ENCODE results near the gene SLC2A4.

The SLC2A4 gene

DNA sequence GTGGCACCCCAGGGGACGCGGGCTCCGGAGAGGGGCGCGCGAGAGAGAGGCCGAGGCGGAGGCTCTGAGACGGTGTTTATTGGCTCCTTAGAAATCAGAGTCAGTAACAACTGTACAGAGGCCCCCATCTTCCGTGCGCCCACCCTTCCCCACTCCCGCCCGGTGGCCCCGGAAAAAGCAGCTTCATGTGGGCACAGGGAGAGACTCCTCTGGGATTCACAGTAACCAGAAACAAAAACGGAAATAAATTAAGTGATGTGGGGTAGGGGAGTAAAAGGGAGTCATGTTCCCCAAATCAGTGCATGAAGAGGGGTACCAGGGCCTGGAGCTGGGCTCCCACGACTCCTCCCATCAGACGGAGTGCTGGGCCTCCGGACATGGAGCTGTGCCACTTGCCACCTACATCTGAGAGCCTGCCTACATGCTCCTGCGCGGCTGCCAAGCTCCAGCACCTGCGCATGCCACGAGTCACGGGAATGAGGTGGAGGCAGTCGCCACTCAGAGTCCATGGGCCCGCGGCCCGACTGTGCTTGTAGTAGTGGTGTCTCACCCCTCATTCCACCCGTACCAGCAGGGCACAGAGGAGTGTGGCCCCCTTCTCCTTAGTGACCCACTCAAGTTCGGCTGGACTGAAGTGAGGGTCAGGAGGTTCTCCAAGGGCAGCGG lies 34.2 kb downstream of the SLC2A4 start:
- TF ChIP-seq Cebpa-rat (IDR thresholded peaks at IDR 0.05), result no peak
- Histone ChIP-seq H3K4me3 (peak overlapping the region; percentile 75 to 95 (median 88)), H3K27ac (peak overlapping the region; percentile 82 to 91 (median 86)), H4K20me1 (peaks cover 37 to 44% (median 43%) of the 10 kb centered on the region in 11 experiments), H3K4me2 (peak overlapping the region; percentile 77 to 99 (median 93)), H3K36me3 (peaks cover 69 to 85% (median 75%) of the 10 kb centered on the region in 11 experiments), H3K9ac (peak overlapping the region; percentile 83 to 95 (median 87)), H3K4me1 (peaks cover 38 to 62% (median 52%) of the 10 kb centered on the region in 10 experiments), H3K27me3 (no peaks in the 10 kb centered on the region), H3K9me3 (replicated peaks in 1 of 11) (no peaks in the 10 kb centered on the region)

GRCh38 chr17:7317161-7317803 lies 35.8 kb downstream of the SLC2A4 start:
- H4K20me1 ChIP-seq, result peaks cover 21 to 33% (median 27%) of the 10 kb centered on the region in 11 experiments; a peak in 21 of 22 replicates
- H3K27me3 ChIP-seq, result no peaks in the 10 kb centered on the region
- peak overlapping the region in 2 of 11 experiments; percentile 2 to 21; a peak in 2 of 22 replicates for H3K27ac ChIP-seq
- peaks cover 69 to 85% (median 75%) of the 10 kb centered on the region in 11 experiments for H3K36me3 ChIP-seq
- H3K4me2 ChIP-seq, result peak overlapping the region in 3 of 11 experiments; percentile 7 to 25 (median 18); a peak in 4 of 22 replicates
- H3K9ac ChIP-seq, result peak overlapping the region in 3 of 11 experiments; percentile 9 to 34 (median 26); a peak in 3 of 22 replicates
- TF ChIP-seq Cebpa-rat (IDR thresholded peaks at IDR 0.05), result no peak
- no peaks in the 10 kb centered on the region for H3K9me3 ChIP-seq (replicated peaks in 1 of 11)
- no peak overlapping the region for H3K4me3 ChIP-seq
- peaks cover 31 to 47% (median 37%) of the 10 kb centered on the region in 10 experiments for H3K4me1 ChIP-seq

GRCh38 chr17:7318121-7318860 lies 36.8 kb downstream of the SLC2A4 start:
- no peak overlapping the region for H3K4me3 ChIP-seq
- H3K4me1 ChIP-seq, result peaks cover 22 to 37% (median 27%) of the 10 kb centered on the region in 10 experiments
- H3K27me3 ChIP-seq, result no peaks in the 10 kb centered on the region
- H3K4me2 ChIP-seq, result no peak overlapping the region
- peak overlapping the region in 1 of 11 experiments; percentile 26; a peak in 2 of 22 replicates for H3K9ac ChIP-seq
- H3K27ac ChIP-seq, result no peak overlapping the region
- H3K36me3 ChIP-seq, result peaks cover 69 to 85% (median 75%) of the 10 kb centered on the region in 11 experiments
- no peak for TF ChIP-seq Cebpa-rat (IDR thresholded peaks at IDR 0.05)
- H3K9me3 ChIP-seq (replicated peaks in 1 of 11), result no peaks in the 10 kb centered on the region
- peaks cover 11 to 32% (median 17%) of the 10 kb centered on the region in 11 experiments; a peak in 21 of 22 replicates for H4K20me1 ChIP-seq

DNA sequence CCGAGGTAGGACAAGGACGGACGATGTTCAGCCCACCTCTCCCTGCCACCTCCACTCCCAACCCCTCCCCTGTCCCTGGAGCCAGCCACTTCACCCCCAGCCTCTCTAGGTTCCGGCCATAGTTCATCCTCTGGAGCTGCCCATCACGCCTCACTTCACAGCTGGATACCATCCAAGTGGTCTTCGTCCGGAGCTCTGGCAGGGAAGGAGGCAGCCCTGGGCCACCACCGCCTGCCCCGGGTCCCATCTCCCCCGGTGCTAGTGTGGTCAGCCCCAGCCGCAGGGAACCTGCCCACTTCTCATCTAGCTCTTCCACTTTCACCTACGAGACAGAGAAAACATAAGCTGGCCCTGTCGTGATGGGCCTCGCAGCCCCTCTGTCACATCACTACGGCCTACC lies 39.9 kb downstream of the SLC2A4 start:
- Histone ChIP-seq H3K4me2 (no peak overlapping the region), H3K4me3 (no peak overlapping the region), H3K9me3 (replicated peaks in 1 of 11) (no peaks in the 10 kb centered on the region), H3K27me3 (no peaks in the 10 kb centered on the region), H3K9ac (peak overlapping the region in 3 of 11 experiments; percentile 18 to 24 (median 24); a peak in 3 of 22 replicates), H4K20me1 (peaks cover 0 to 27% (median 4%) of the 10 kb centered on the region in 11 experiments; a peak in 3 of 22 replicates), H3K27ac (no peak overlapping the region), H3K36me3 (peaks cover 80 to 99% (median 90%) of the 10 kb centered on the region in 11 experiments), H3K4me1 (peaks cover 0 to 14% (median 4%) of the 10 kb centered on the region in 10 experiments; a peak in 9 of 20 replicates)
- no peak for TF ChIP-seq Cebpa-rat (IDR thresholded peaks at IDR 0.05)

GRCh38 chr17:7322520-7323194 lies 41.1 kb downstream of the SLC2A4 start:
- no peak for TF ChIP-seq Cebpa-rat (IDR thresholded peaks at IDR 0.05)
- peak overlapping the region in 4 of 11 experiments; percentile 1 to 35 (median 18); a peak in 3 of 22 replicates for H3K9ac ChIP-seq
- H3K4me2 ChIP-seq, result no peak overlapping the region
- peaks cover 74 to 99% (median 90%) of the 10 kb centered on the region in 11 experiments for H3K36me3 ChIP-seq
- H4K20me1 ChIP-seq, result peaks cover 0 to 27% (median 4%) of the 10 kb centered on the region in 11 experiments; a peak in 3 of 22 replicates
- peaks cover 3 to 12% (median 6%) of the 10 kb centered on the region in 10 experiments; a peak in 19 of 20 replicates for H3K4me1 ChIP-seq
- H3K27me3 ChIP-seq, result no peaks in the 10 kb centered on the region
- H3K9me3 ChIP-seq (replicated peaks in 1 of 11), result no peaks in the 10 kb centered on the region
- no peak overlapping the region for H3K27ac ChIP-seq
- H3K4me3 ChIP-seq, result no peak overlapping the region

DNA sequence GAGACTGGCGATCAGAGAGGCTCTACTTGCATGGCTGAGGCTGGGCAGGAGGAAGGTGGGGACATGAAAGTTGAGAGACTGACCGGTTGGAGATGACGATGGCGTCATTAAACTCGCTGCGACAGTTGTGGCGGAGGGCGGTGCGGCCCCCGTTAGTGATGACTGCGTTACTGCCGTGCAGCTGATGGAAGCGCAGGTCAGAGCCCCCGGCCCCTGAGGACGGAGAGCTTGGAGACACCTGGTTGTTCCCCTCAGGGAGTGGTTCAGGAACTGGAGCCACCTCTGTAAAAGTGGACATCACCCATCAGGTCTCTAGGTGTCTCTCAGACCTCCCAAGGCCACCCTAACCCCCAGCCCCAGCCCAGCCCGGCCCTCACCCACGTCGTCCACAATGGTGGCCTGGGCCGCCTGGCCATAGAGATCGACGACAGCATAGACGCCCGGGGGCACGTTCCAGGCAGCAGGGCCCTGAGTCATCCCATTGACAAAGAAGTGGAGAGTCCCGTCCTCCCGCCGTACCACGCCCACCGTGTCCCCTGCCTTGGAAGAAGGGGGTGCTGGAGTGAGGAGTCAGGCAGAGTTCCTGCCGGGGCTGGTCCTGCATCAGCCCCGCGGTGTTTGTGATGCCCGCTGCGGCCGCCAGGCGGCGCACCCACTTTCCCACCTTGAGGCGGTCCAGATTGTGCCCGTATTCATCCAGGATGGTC lies 42.4 kb downstream of the SLC2A4 start:
- H3K27me3 ChIP-seq, result no peaks in the 10 kb centered on the region
- H3K27ac ChIP-seq, result no peak overlapping the region
- peak overlapping the region in 1 of 11 experiments; percentile 11; a peak in 1 of 22 replicates for H3K9ac ChIP-seq
- no peak for TF ChIP-seq Cebpa-rat (IDR thresholded peaks at IDR 0.05)
- peaks cover 61 to 87% (median 78%) of the 10 kb centered on the region in 11 experiments for H3K36me3 ChIP-seq
- peaks cover 13 to 20% (median 15%) of the 10 kb centered on the region in 10 experiments; a peak in 19 of 20 replicates for H3K4me1 ChIP-seq
- H3K9me3 ChIP-seq (replicated peaks in 1 of 11), result no peaks in the 10 kb centered on the region
- no peak overlapping the region for H3K4me2 ChIP-seq
- H4K20me1 ChIP-seq, result peaks cover 0 to 27% (median 4%) of the 10 kb centered on the region in 11 experiments; a peak in 3 of 22 replicates
- no peak overlapping the region for H3K4me3 ChIP-seq

DNA sequence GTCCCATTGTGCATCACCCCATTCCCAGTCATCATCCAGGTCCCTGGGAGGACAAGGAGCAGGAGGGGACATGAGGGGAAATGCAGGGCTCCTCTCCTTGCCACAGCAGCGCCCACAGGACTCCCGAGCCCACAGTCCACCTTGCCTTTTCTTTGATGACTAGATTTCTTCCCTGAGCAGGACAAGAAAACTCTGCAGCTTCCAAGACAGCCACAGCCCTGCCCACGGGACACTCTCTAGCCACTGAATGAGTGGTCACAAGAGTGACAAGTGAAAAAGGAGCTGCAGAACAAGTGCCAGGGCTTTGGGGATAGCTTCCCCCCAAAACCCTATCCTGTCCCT lies 42.9 kb downstream of the SLC2A4 start:
- H3K4me3 ChIP-seq, result no peak overlapping the region
- no peaks in the 10 kb centered on the region for H3K27me3 ChIP-seq
- H3K27ac ChIP-seq, result no peak overlapping the region
- no peak for TF ChIP-seq Cebpa-rat (IDR thresholded peaks at IDR 0.05)
- no peak overlapping the region for H3K9ac ChIP-seq
- H3K4me1 ChIP-seq, result peaks cover 13 to 20% (median 15%) of the 10 kb centered on the region in 10 experiments; a peak in 19 of 20 replicates
- peaks cover 0 to 27% (median 4%) of the 10 kb centered on the region in 11 experiments; a peak in 3 of 22 replicates for H4K20me1 ChIP-seq
- no peaks in the 10 kb centered on the region for H3K9me3 ChIP-seq (replicated peaks in 1 of 11)
- H3K4me2 ChIP-seq, result no peak overlapping the region
- peaks cover 58 to 82% (median 74%) of the 10 kb centered on the region in 11 experiments for H3K36me3 ChIP-seq

Data from BLaER1 treated with 17β-estradiol and CSF1 and Interleukin-3, amounts not matched to agents 10 nM and 100 nM (cell line).